MM.1S (cell line): Measurements from ENCODE around the gene CYSLTR2.

Source experiments
- DNase-seq: peaks from one replicate; pipeline ENCODE4 v3.0.0-alpha.2; 2015
- H2AFZ ChIP-seq: fragments of 300-600 bp; sonication (generic); 2 replicates; pipeline ENCODE4 v1.6.0; 2016; ENCODE audit warnings: antibody characterized with exemption, low read length
- H3F3A ChIP-seq: fragments of 300-600 bp; sonication (generic); 2 replicates; pipeline ENCODE4 v1.6.1; 2016; ENCODE audit warnings: mild to moderate bottlenecking, antibody characterized with exemption, low read length, moderate library complexity, mixed read lengths; ENCODE audit not compliant: insufficient read depth
- H3K27ac ChIP-seq: fragments of 300-600 bp; sonication (generic); 2 replicates; pipeline ENCODE4 v1.5.1; 2016; ENCODE audit warnings: mild to moderate bottlenecking, low read length
- H3K27me3 ChIP-seq: fragments of 300-600 bp; sonication (generic); replicated peaks from 2 replicates; pipeline ENCODE4 v1.6.0; 2016; ENCODE audit warnings: low read length; ENCODE audit not compliant: insufficient read depth
- H3K36me3 ChIP-seq: fragments of 300-600 bp; sonication (generic); replicated peaks from 2 replicates; pipeline ENCODE4 v1.6.1; 2016; ENCODE audit warnings: mild to moderate bottlenecking, low read length, mixed read lengths; ENCODE audit not compliant: insufficient read depth
- H3K4me1 ChIP-seq: fragments of 300-600 bp; sonication (generic); 2 replicates; pipeline ENCODE4 v1.6.1; 2016; ENCODE audit warnings: low read length, mixed read lengths
- H3K4me2 ChIP-seq: fragments of 300-600 bp; sonication (generic); 2 replicates; pipeline ENCODE4 v1.6.0; 2016; ENCODE audit warnings: low read depth, low read length
- H3K4me3 ChIP-seq: fragments of 300-600 bp; sonication (generic); 2 replicates; pipeline ENCODE4 v1.5.1; 2016; ENCODE audit warnings: low read length, mixed read lengths
- H3K79me2 ChIP-seq: fragments of 300-600 bp; sonication (generic); 2 replicates; pipeline ENCODE4 v1.6.1; 2016; ENCODE audit warnings: mixed run types, low read length, mixed read lengths
- H3K9ac ChIP-seq: fragments of 300-600 bp; sonication (generic); 2 replicates; pipeline ENCODE4 v1.6.1; 2016; ENCODE audit warnings: low read length, mixed read lengths
- H3K9me2 ChIP-seq: fragments of 300-600 bp; sonication (generic); replicated peaks from 2 replicates; pipeline ENCODE4 v1.6.1; 2016; ENCODE audit warnings: mild to moderate bottlenecking, low read length, mixed read lengths; ENCODE audit not compliant: insufficient read depth
- H3K9me3 ChIP-seq: fragments of 300-600 bp; sonication (generic); replicated peaks from 2 replicates; pipeline ENCODE4 v1.6.1; 2016; ENCODE audit warnings: mild to moderate bottlenecking, low read length, mixed read lengths; ENCODE audit not compliant: insufficient read depth
- H4K20me1 ChIP-seq: fragments of 300-600 bp; sonication (generic); 2 replicates; pipeline ENCODE4 v1.6.1; 2016; ENCODE audit warnings: mild to moderate bottlenecking, low read length, moderate library complexity, mixed read lengths; ENCODE audit not compliant: insufficient read depth
- EZH2 ChIP-seq: fragments of 300-600 bp; sonication (generic); optimal IDR thresholded peaks from 2 replicates; pipeline ENCODE3; 2017; ENCODE audit warnings: low read depth, mild to moderate bottlenecking, antibody characterized with exemption, low read length, mixed read lengths
- EZH2phosphoT487 ChIP-seq: fragments of 300-600 bp; sonication (generic); IDR thresholded peaks from 2 replicates; pipeline ENCODE4 v1.6.1; 2018; ENCODE audit warnings: antibody characterized with exemption, low read length
- TF ChIP-seq, protein P1 (sequence below): fragments of 300-600 bp; sonication (generic); IDR thresholded peaks from 2 replicates; pipeline ENCODE4 v1.5.1; 2016; ENCODE audit warnings: antibody characterized with exemption, low read length, mixed read lengths

CYSLTR2 gene

GRCh38 chr13:48737689-48738088 is 84.0 kb downstream of the CYSLTR2 start:
- no peaks in the 10 kb centered on the region for H3K9me3 ChIP-seq
- no peak overlapping the region for H3K4me3 ChIP-seq
- H3K9me2 ChIP-seq = no peaks in the 10 kb centered on the region
- no peaks in the 10 kb centered on the region for H3F3A ChIP-seq
- no peak overlapping the region for H3K9ac ChIP-seq
- DNase-seq = peak; percentile 61
- H3K27ac ChIP-seq = peak overlapping the region; percentile 53; the same call in 1 of the 2 replicates
- no peaks in the 10 kb centered on the region for H4K20me1 ChIP-seq
- H3K4me2 ChIP-seq = peak overlapping the region; percentile 37; the same call in 1 of the 2 replicates
- no peaks in the 10 kb centered on the region for H3K36me3 ChIP-seq
- peaks cover 8% of the 10 kb centered on the region; the same call in 1 of the 2 replicates for H3K4me1 ChIP-seq
- no peak overlapping the region for H2AFZ ChIP-seq
- no peaks in the 10 kb centered on the region for H3K27me3 ChIP-seq
- H3K79me2 ChIP-seq = no peaks in the 10 kb centered on the region
- TF ChIP-seq EZH2 = no peak
- TF ChIP-seq, protein P1, sequence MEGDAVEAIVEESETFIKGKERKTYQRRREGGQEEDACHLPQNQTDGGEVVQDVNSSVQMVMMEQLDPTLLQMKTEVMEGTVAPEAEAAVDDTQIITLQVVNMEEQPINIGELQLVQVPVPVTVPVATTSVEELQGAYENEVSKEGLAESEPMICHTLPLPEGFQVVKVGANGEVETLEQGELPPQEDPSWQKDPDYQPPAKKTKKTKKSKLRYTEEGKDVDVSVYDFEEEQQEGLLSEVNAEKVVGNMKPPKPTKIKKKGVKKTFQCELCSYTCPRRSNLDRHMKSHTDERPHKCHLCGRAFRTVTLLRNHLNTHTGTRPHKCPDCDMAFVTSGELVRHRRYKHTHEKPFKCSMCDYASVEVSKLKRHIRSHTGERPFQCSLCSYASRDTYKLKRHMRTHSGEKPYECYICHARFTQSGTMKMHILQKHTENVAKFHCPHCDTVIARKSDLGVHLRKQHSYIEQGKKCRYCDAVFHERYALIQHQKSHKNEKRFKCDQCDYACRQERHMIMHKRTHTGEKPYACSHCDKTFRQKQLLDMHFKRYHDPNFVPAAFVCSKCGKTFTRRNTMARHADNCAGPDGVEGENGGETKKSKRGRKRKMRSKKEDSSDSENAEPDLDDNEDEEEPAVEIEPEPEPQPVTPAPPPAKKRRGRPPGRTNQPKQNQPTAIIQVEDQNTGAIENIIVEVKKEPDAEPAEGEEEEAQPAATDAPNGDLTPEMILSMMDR = no peak
- TF ChIP-seq EZH2phosphoT487 = no peak

DNA sequence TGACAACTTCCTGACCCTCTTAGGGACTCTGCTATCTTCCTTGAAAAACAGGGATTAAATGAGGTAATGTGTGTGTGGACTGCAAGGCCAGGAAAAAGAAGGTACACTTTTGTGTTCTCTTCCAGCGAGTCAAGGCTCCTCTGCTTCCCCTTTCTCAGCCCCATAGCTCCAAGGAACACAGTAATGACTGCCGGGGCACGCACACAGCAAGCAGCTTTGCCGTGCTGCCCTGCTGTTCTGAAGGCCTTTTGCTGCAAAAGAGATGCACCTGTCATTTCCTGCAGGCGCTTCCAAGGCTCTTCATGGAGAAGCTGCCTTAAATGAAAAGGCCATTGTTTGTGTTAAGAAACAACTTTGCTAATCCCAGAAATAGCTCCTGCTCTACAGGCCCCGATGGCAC is 84.6 kb downstream of the CYSLTR2 start:
- H3K4me1 ChIP-seq = peaks cover 8% of the 10 kb centered on the region; the same call in 1 of the 2 replicates
- H3K36me3 ChIP-seq = no peaks in the 10 kb centered on the region

DNA sequence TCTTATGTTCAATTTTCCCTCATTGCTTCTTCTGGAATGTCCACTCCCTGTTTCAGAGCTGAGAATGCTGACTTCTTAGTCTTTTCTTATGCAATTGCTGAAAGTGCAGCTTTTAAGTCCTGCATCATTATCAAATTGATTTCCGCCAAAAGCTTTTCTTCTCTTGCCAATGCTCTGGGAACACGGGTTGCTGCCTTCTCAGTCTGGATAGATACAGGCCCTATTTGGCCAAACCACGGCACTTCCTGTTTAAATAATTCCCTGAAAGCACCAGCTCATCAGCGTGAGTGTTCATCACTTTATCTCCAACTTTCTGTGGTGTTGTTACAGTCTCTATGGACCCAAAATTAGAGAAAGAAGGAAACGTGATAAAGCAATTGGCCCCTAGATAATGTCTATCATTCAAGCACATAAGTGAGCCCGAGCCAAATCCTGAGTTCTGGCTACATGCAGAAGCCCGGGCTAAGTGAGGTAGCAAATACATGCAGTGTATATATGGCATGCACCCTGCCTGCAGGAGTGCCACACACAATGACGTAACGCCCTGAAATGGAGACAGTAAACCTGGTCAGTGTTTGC is 85.7 kb downstream of the CYSLTR2 start:
- Histone ChIP-seq H3K9ac (no peak overlapping the region), H3K27ac (no peak overlapping the region), H3K9me3 (no peaks in the 10 kb centered on the region), H4K20me1 (no peaks in the 10 kb centered on the region), H3K27me3 (no peaks in the 10 kb centered on the region), H3K4me2 (no peak overlapping the region), H3K9me2 (no peaks in the 10 kb centered on the region), H3K4me3 (no peak overlapping the region), H3K79me2 (no peaks in the 10 kb centered on the region), H3K4me1 (peaks cover 8% of the 10 kb centered on the region; the same call in 1 of the 2 replicates), H3K36me3 (no peaks in the 10 kb centered on the region), H3F3A (no peaks in the 10 kb centered on the region), H2AFZ (no peak overlapping the region)
- DNase-seq = no peak
- no peak for TF ChIP-seq EZH2
- TF ChIP-seq EZH2phosphoT487 = no peak

More for the DNA sequence above, 84.6 kb downstream of the CYSLTR2 start:
- H4K20me1 ChIP-seq = no peaks in the 10 kb centered on the region
- H3K27ac ChIP-seq = peak overlapping the region; percentile 53; the same call in 1 of the 2 replicates
- no peak overlapping the region for H3K9ac ChIP-seq
- H3K27me3 ChIP-seq = no peaks in the 10 kb centered on the region
- no peak overlapping the region for H3K4me3 ChIP-seq
- DNase-seq = no peak
- H3K9me3 ChIP-seq = no peaks in the 10 kb centered on the region
- H2AFZ ChIP-seq = no peak overlapping the region
- no peak for TF ChIP-seq EZH2
- TF ChIP-seq, protein P1 = no peak
- TF ChIP-seq EZH2phosphoT487 = no peak
- H3K9me2 ChIP-seq = no peaks in the 10 kb centered on the region
- H3F3A ChIP-seq = no peaks in the 10 kb centered on the region
- H3K79me2 ChIP-seq = no peaks in the 10 kb centered on the region
- H3K4me2 ChIP-seq = peak overlapping the region; percentile 37; the same call in 1 of the 2 replicates

GRCh38 chr13:48741377-48741776 is 87.6 kb downstream of the CYSLTR2 start:
- Histone ChIP-seq H3K79me2 (no peaks in the 10 kb centered on the region), H2AFZ (no peak overlapping the region), H3F3A (no peaks in the 10 kb centered on the region), H3K9me2 (no peaks in the 10 kb centered on the region), H3K4me3 (no peak overlapping the region), H3K36me3 (no peaks in the 10 kb centered on the region), H4K20me1 (no peaks in the 10 kb centered on the region), H3K9ac (no peak overlapping the region), H3K27ac (no peak overlapping the region), H3K4me2 (no peak overlapping the region), H3K4me1 (peaks cover 8% of the 10 kb centered on the region; the same call in 1 of the 2 replicates), H3K27me3 (no peaks in the 10 kb centered on the region), H3K9me3 (no peaks in the 10 kb centered on the region)
- no peak for DNase-seq
- TF ChIP-seq, protein P1 = no peak
- TF ChIP-seq EZH2 = no peak
- TF ChIP-seq EZH2phosphoT487 = no peak
